Caco-2 (cell line): ENCODE data around the gene APOE. TPM values are rescaled to one million over a fixed set of nuclear protein-coding genes. Genes with fewer than 3 reads are reported as not detected.

Experiments
- BruUV-seq: library from RNA; stranded (reverse); fragments of 400-500 nt; replicated peaks from 2 replicates; lab custom pipeline; 2021; lab: Mats Ljungman, UMichigan
- CTCF ChIA-PET: fragments of 300-600 bp; sonication (Branson Sonifier 250); formaldehyde crosslinking; loops from one replicate; lab custom pipeline; 2022; ENCODE audit warnings: antibody characterized with exemption; lab: Charles Lee
- POLR2A ChIA-PET: fragments of 300-600 bp; sonication (Branson Sonifier 250); formaldehyde crosslinking; loops from one replicate; lab custom pipeline; 2022; ENCODE audit warnings: antibody characterized with exemption; lab: Charles Lee
- DNase-seq, 2 experiments: peaks; one replicate each; pipeline versions ENCODE4 v3.0.0 to v3.0.0-alpha.2; 2020 to 2022
- H3K27me3 ChIP-seq: replicated peaks from 2 replicates; pipeline ENCODE4 v1.6.0; 2011; ENCODE audit warnings: low read length; ENCODE audit not compliant: control insufficient read depth, insufficient read depth
- H3K36me3 ChIP-seq: 2 replicates; pipeline ENCODE4 v1.5.1; 2011; ENCODE audit warnings: low read length; ENCODE audit not compliant: control insufficient read depth, insufficient read depth
- H3K4me1 ChIP-seq: fragments of 250-450 bp; sonication (Bioruptor Pico); 2 replicates; pipeline ENCODE4 v1.5.1; 2020; ENCODE audit warnings: mild to moderate bottlenecking
- H3K4me3 ChIP-seq: 2 replicates; pipeline ENCODE4 v1.5.1; 2011; ENCODE audit warnings: low read depth, mild to moderate bottlenecking, control low read depth, low read length
- H3K9me3 ChIP-seq: fragments of 250-450 bp; sonication (Bioruptor Pico); 2 replicates; pipeline ENCODE4 v1.5.1; 2020; ENCODE audit warnings: mild to moderate bottlenecking, moderate library complexity
- H3K27ac Mint-ChIP-seq: one replicate; pipeline ENCODE4 v1.8.0; 2022; ENCODE audit warnings: mixed read lengths; ENCODE audit not compliant: unreplicated experiment
- H3K27me3 Mint-ChIP-seq: one replicate; pipeline ENCODE4 v1.8.0; 2022; ENCODE audit warnings: mixed read lengths; ENCODE audit not compliant: insufficient read depth, unreplicated experiment
- H3K36me3 Mint-ChIP-seq: one replicate; pipeline ENCODE4 v1.8.0; 2022; ENCODE audit warnings: mild to moderate bottlenecking, mixed read lengths; ENCODE audit not compliant: insufficient read depth, unreplicated experiment
- H3K4me1 Mint-ChIP-seq: one replicate; pipeline ENCODE4 v1.8.0; 2022; ENCODE audit warnings: low read depth, mixed read lengths; ENCODE audit not compliant: unreplicated experiment
- H3K4me3 Mint-ChIP-seq: one replicate; pipeline ENCODE4 v1.8.0; 2022; ENCODE audit warnings: mild to moderate bottlenecking, moderate library complexity, mixed read lengths; ENCODE audit not compliant: unreplicated experiment
- H3K9me3 Mint-ChIP-seq: one replicate; pipeline ENCODE4 v1.8.0; 2022; ENCODE audit warnings: mixed read lengths; ENCODE audit not compliant: unreplicated experiment
- CTCF ChIP-seq, 2 experiments: fragments of 200-600 bp in 1 of 2; IDR thresholded peaks; 1 replicate in 1 of 2; 2 replicates in 1 of 2; pipeline versions ENCODE4 v1.5.1 to v1.8.0; 2011 to 2022; ENCODE audit warnings: antibody characterized with exemption in 1 of 2, control low read depth in 1 of 2, inconsistent platforms in 1 of 2, low read depth in 1 of 2, low read length in 1 of 2, mild to moderate bottlenecking in 1 of 2, moderate library complexity in 1 of 2; ENCODE audit not compliant: insufficient read depth in 1 of 2, severe bottlenecking in 1 of 2, unreplicated experiment in 1 of 2
- intact Hi-C: fragments of 100-400 bp; cut with micrococcal nuclease; formaldehyde crosslinking; loops from one replicate; pipeline ENCODE4 v1.10.0; 2022; ENCODE audit not compliant: unreplicated experiment
- total RNA-seq: library from RNA; stranded (reverse); gene quantifications from 2 replicates; pipeline ENCODE4 v1.2.3, GENCODE V29; 2022

Gene APOE
- total RNA-seq, 1 experiment from 2014 or later = 1,404 TPM

- peaks cover 7% of the 10 kb centered on the region for H3K4me1 ChIP-seq
- POLR2A ChIA-PET = no interaction called here
- CTCF ChIA-PET = interaction anchor here (0.9 kb wide), 1 partner anchor 53 kb away, joined by 3 read pairs; no protein-coding TSS in a partner anchor
- H3K4me3 ChIP-seq = no peak overlapping the region
- TF ChIP-seq CTCF (IDR thresholded peaks at IDR 0.05; ENCODE audit: insufficient read depth in 1 of 2, low read depth in 1 of 2, low read length in 1 of 2, severe bottlenecking in 1 of 2, unreplicated experiment in 1 of 2) = no peak
- Mint-ChIP-seq H3K27ac (no peak overlapping the region), H3K27me3 (no peaks in the 10 kb centered on the region), H3K36me3 (peaks cover 35% of the 10 kb centered on the region), H3K4me3 (no peak overlapping the region), H3K9me3 (no peaks in the 10 kb centered on the region), H3K4me1 (peaks cover 16% of the 10 kb centered on the region)
- H3K9me3 ChIP-seq = no peaks in the 10 kb centered on the region
- no peaks in the 10 kb centered on the region for H3K27me3 ChIP-seq
- intact Hi-C loops = no loop called here
- peaks cover 4% of the 10 kb centered on the region for H3K36me3 ChIP-seq
- DNase-seq = no peak
- no TSS peak for BruUV-seq
Measured at GRCh38 chr19:44957526-44957925, 51.9 kb downstream of the APOE start.

GRCh38 chr19:44958090-44958489 is 52.5 kb downstream of the APOE start:
- Mint-ChIP-seq H3K4me1 (peaks cover 16% of the 10 kb centered on the region), H3K9me3 (no peaks in the 10 kb centered on the region), H3K27ac (no peak overlapping the region), H3K27me3 (no peaks in the 10 kb centered on the region), H3K36me3 (peaks cover 39% of the 10 kb centered on the region), H3K4me3 (no peak overlapping the region)
- ChIA-PET CTCF (no interaction called here), POLR2A (no interaction called here)
- no TSS peak for BruUV-seq
- H3K36me3 ChIP-seq = peaks cover 4% of the 10 kb centered on the region
- H3K4me1 ChIP-seq = peaks cover 7% of the 10 kb centered on the region
- no peak for TF ChIP-seq CTCF (IDR thresholded peaks at IDR 0.05; ENCODE audit: insufficient read depth in 1 of 2, low read depth in 1 of 2, low read length in 1 of 2, severe bottlenecking in 1 of 2, unreplicated experiment in 1 of 2)
- no peaks in the 10 kb centered on the region for H3K9me3 ChIP-seq
- intact Hi-C loops = no loop called here
- H3K27me3 ChIP-seq = no peaks in the 10 kb centered on the region
- no peak overlapping the region for H3K4me3 ChIP-seq
- DNase-seq = no peak

Other genes starting within 250 kb of the APOE start
- 2.9 and 3.3 TPM in 2 replicates for gene CEACAM19, start 234.3 kb upstream of the APOE start, total RNA-seq
- gene CEACAM16, start 206.6 kb upstream of the APOE start, total RNA-seq = not detected in 2 replicates
- gene BCL3, start 157.1 kb upstream of the APOE start, total RNA-seq = 15.5 and 21.3 TPM in 2 replicates
- gene CBLC, start 127.9 kb upstream of the APOE start, total RNA-seq = 42.3 and 43.6 TPM in 2 replicates
- 230 and 244 TPM in 2 replicates for gene BCAM, start 96.7 kb upstream of the APOE start, total RNA-seq
- gene NECTIN2, start 59.5 kb upstream of the APOE start, total RNA-seq = 257 and 258 TPM in 2 replicates
- 205 and 227 TPM in 2 replicates for gene TOMM40, start 14.5 kb upstream of the APOE start, total RNA-seq
- 246 and 250 TPM in 2 replicates for gene APOC1, start 8.8 kb downstream of the APOE start, total RNA-seq
- not detected in 2 replicates for gene APOC4, start 36.4 kb downstream of the APOE start, total RNA-seq
- not detected in 2 replicates for gene APOC2, start 40.3 kb downstream of the APOE start, total RNA-seq
- 144 and 159 TPM in 2 replicates for gene CLPTM1, start 49.6 kb downstream of the APOE start, total RNA-seq
- 6.3 and 10.2 TPM in 2 replicates for gene RELB, start 95.7 kb downstream of the APOE start, total RNA-seq
- 104 and 111 TPM in 2 replicates for gene CLASRP, start 133.2 kb downstream of the APOE start, total RNA-seq
- 8.4 and 9.4 TPM in 2 replicates for gene ZNF296, start 170.7 kb downstream of the APOE start, total RNA-seq
- gene GEMIN7, start 173.5 kb downstream of the APOE start, total RNA-seq = 45.8 and 49.3 TPM in 2 replicates
- gene PPP1R37, start 187.4 kb downstream of the APOE start, total RNA-seq = 42.1 and 47.7 TPM in 2 replicates